ENCODE data around the gene INPP4B.
"Not testable (repeated sequence)": the region's sequence is repeated elsewhere in the genome, so short reads cannot be mapped to it uniquely, and the experiment has no call there.

The INPP4B gene

GRCh38 chr4:142530728-142531127 is 315.4 kb downstream of the INPP4B start:
- no peak for FAIRE-seq

- FAIRE-seq: no peak
These were observed 317.7 kb downstream of the INPP4B start for GRCh38 chr4:142528433-142528832.

- no peak for FAIRE-seq
These were observed 323.0 kb downstream of the INPP4B start for GRCh38 chr4:142523111-142523510.

- FAIRE-seq: no peak
These were observed 326.8 kb downstream of the INPP4B start for GRCh38 chr4:142519342-142519741.

GRCh38 chr4:142516686-142517526 is 329.2 kb downstream of the INPP4B start:
- FAIRE-seq: no peak

GRCh38 chr4:142512161-142512560 is 333.9 kb downstream of the INPP4B start:
- FAIRE-seq: no peak

- no peak for FAIRE-seq
These were observed 336.2 kb downstream of the INPP4B start for GRCh38 chr4:142509881-142510280.

GRCh38 chr4:142509381-142509780 is 336.7 kb downstream of the INPP4B start:
- FAIRE-seq: not testable (repeated sequence)

GRCh38 chr4:142500966-142501365 is 345.1 kb downstream of the INPP4B start:
- FAIRE-seq: no peak

- FAIRE-seq: no peak
These were observed 348.5 kb downstream of the INPP4B start for GRCh38 chr4:142497606-142498005.

GRCh38 chr4:142493255-142494110 is 352.6 kb downstream of the INPP4B start:
- no peak for FAIRE-seq

GRCh38 chr4:142485452-142485851 is 360.6 kb downstream of the INPP4B start:
- FAIRE-seq: no peak

GRCh38 chr4:142480244-142480643 is 365.9 kb downstream of the INPP4B start:
- FAIRE-seq: no peak

- FAIRE-seq: no peak
These were observed 370.4 kb downstream of the INPP4B start for GRCh38 chr4:142475663-142476062.

GRCh38 chr4:142474398-142475087 is 371.6 kb downstream of the INPP4B start:
- FAIRE-seq: no peak

- no peak for FAIRE-seq
These were observed 372.2 kb downstream of the INPP4B start for GRCh38 chr4:142473960-142474338.

- no peak for FAIRE-seq
These were observed 372.7 kb downstream of the INPP4B start for GRCh38 chr4:142473218-142473959.

- FAIRE-seq: no peak
These were observed 379.0 kb downstream of the INPP4B start for GRCh38 chr4:142467088-142467487.

- FAIRE-seq: no peak
These were observed 380.6 kb downstream of the INPP4B start for GRCh38 chr4:142465526-142465925.

GRCh38 chr4:142463206-142463605 is 382.9 kb downstream of the INPP4B start:
- FAIRE-seq: no peak

- no peak for FAIRE-seq
These were observed 393.8 kb downstream of the INPP4B start for GRCh38 chr4:142452161-142452855.
